ENCODE data around the gene HIPK4. TPM values are rescaled to one million over a fixed set of nuclear protein-coding genes. Genes with fewer than 3 reads are reported as not detected.

Gene HIPK4
- total and polyA plus RNA-seq, 9 of the 15 experiments (the other 6 are each of a cell fraction or from before 2014, with no cell fraction given), result 0.06 to 0.09 TPM; not detected in 7

GRCh38 chr19:40348125-40348913, 41.7 kb downstream of the HIPK4 start, which contains the start of the genes C19orf47 and PLD3 (continued):
- peak; percentile 76; the same call in 1 of the 2 replicates for TF ChIP-seq ESRRA (IDR thresholded peaks at IDR 0.05; ENCODE audit: borderline replicate concordance, low read depth)
- TF ChIP-seq HMG20B (CRISPR knock-in tag; IDR thresholded peaks at IDR 0.05), result no peak
- TF ChIP-seq SREBF2 (CRISPR knock-in tag; IDR thresholded peaks at IDR 0.05), result no peak
- TF ChIP-seq CREM (IDR thresholded peaks at IDR 0.05; ENCODE audit: low read depth), result peak; percentile 94
- no peak for TF ChIP-seq ESRRB (CRISPR knock-in tag; IDR thresholded peaks at IDR 0.05; ENCODE audit: borderline replicate concordance)
- TF ChIP-seq TOE1 (IDR thresholded peaks at IDR 0.05; ENCODE audit: borderline replicate concordance), result peak; percentile 100
- no peak for TF ChIP-seq TOE1 (CRISPR knock-in tag; IDR thresholded peaks at IDR 0.05; ENCODE audit: borderline replicate concordance, low read depth)
- no peak for TF ChIP-seq ZNF444 (CRISPR knock-in tag; IDR thresholded peaks at IDR 0.05)
- TF ChIP-seq PBX2 (CRISPR knock-in tag; IDR thresholded peaks at IDR 0.05; ENCODE audit: low read depth), result no peak
- TF ChIP-seq PBX2 (tag; conservative IDR thresholded peaks at IDR 0.05; ENCODE audit: low read depth), result no peak
- TF ChIP-seq HMGN3 (IDR thresholded peaks at IDR 0.05; ENCODE audit: borderline replicate concordance, extremely low read depth, insufficient read length, low read depth, low read length), result peak; percentile 97
- TF ChIP-seq ARID3B (CRISPR knock-in tag; IDR thresholded peaks at IDR 0.05; ENCODE audit: borderline replicate concordance), result no peak
- TF ChIP-seq CHD2 (IDR thresholded peaks at IDR 0.05; ENCODE audit: low read depth, low read length), result peak; percentile 18; the same call in 1 of the 2 replicates
- TF ChIP-seq MTF1 (CRISPR knock-in tag; IDR thresholded peaks at IDR 0.05; ENCODE audit: borderline replicate concordance), result no peak
- TF ChIP-seq FOXJ2 (tag; IDR thresholded peaks at IDR 0.05), result 0 out of 2 replicates have a peak, but pooled peaks have one; percentile 51
- peak; percentile 71; the same call in 1 of the 2 replicates for TF ChIP-seq ARID4B (CRISPR knock-in tag; IDR thresholded peaks at IDR 0.05)
- TF ChIP-seq ZBTB7A (IDR thresholded peaks at IDR 0.05; ENCODE audit: borderline replicate concordance, control insufficient read depth, low read depth, low read length), result 0 out of 2 replicates have a peak, but pooled peaks have one; percentile 9

All from K562 (cell line).